Measurements from ENCODE around the gene TNNC1. TPM values are rescaled to one million over a fixed set of nuclear protein-coding genes. Genes with fewer than 3 reads are reported as not detected.

Gene TNNC1
- total and polyA plus RNA-seq, 8 donors: 16.7 to 117 (median 33.9) TPM

GRCh38 chr3:52455283-52456168 lies 1.7 kb upstream of the TNNC1 start, which contains the start of gene NISCH:
Gene NISCH, plus strand, starts transcription at chr3:52455604. Its CDS starts 38 bp downstream, at chr3:52455642.
- TF ChIP-seq CTCF (IDR thresholded peaks at IDR 0.05): no peak
- peak within 1 kb of the TSS; percentile 54 to 72 for H3K4me3 ChIP-seq
- H3K36me3 ChIP-seq: peaks cover 0 to 27% of the 10 kb centered on the region in 2 donors
- intact Hi-C loops (cut with DNase I): no loop called here
- H3K27me3 ChIP-seq: no peaks in the 10 kb centered on the region
- DNase-seq (peak; percentile 80 to 96 (median 89)), ATAC-seq (peak; percentile 85)
- H3K4me1 ChIP-seq: peaks cover 6 to 39% of the 10 kb centered on the region in 2 donors
- no peaks in the 10 kb centered on the region for H3K9me3 ChIP-seq
- H3K27ac ChIP-seq: peak within 1 kb of the TSS; percentile 89 to 90

- Histone ChIP-seq H3K4me1 (peaks cover 6 to 41% of the 10 kb centered on the region in 2 donors), H3K36me3 (peaks cover 0 to 21% of the 10 kb centered on the region in 2 donors), H3K9me3 (no peaks in the 10 kb centered on the region), H3K4me3 (peak overlapping the region; percentile 54 to 72), H3K27ac (peak overlapping the region; percentile 89 to 90), H3K27me3 (no peaks in the 10 kb centered on the region)
- DNase-seq (no peak), ATAC-seq (no peak)
- no peak for TF ChIP-seq CTCF (IDR thresholded peaks at IDR 0.05)
- intact Hi-C loops (cut with DNase I): no loop called here
These were observed 1.1 kb upstream of the TNNC1 start for GRCh38 chr3:52454938-52455282.

- peak overlapping the region in 1 of 2 donors; percentile 72 for H3K4me3 ChIP-seq
- no peak for TF ChIP-seq CTCF (IDR thresholded peaks at IDR 0.05)
- DNase-seq (no peak), ATAC-seq (peak; percentile 2)
- peaks cover 6 to 45% of the 10 kb centered on the region in 2 donors for H3K4me1 ChIP-seq
- H3K27me3 ChIP-seq: no peaks in the 10 kb centered on the region
- intact Hi-C loops (cut with DNase I): no loop called here
- peak overlapping the region; percentile 89 to 90 for H3K27ac ChIP-seq
- H3K9me3 ChIP-seq: no peaks in the 10 kb centered on the region
- peaks cover 0 to 16% of the 10 kb centered on the region in 2 donors for H3K36me3 ChIP-seq
These were observed 553 bp upstream of the TNNC1 start for GRCh38 chr3:52454250-52454937.

GRCh38 chr3:52452570-52453221 lies 1.1 kb downstream of the TNNC1 start:
- Histone ChIP-seq H3K27me3 (no peaks in the 10 kb centered on the region), H3K36me3 (no peaks in the 10 kb centered on the region), H3K9me3 (no peaks in the 10 kb centered on the region), H3K27ac (no peak overlapping the region), H3K4me3 (no peak overlapping the region), H3K4me1 (peaks cover 6 to 40% of the 10 kb centered on the region in 2 donors)
- TF ChIP-seq CTCF (IDR thresholded peaks at IDR 0.05): no peak
- no peak for ATAC-seq
- no peak for DNase-seq
- intact Hi-C loops (cut with DNase I): no loop called here

Measured in left lung (tissue), 10 donors.